ENCODE data around the gene CLDN17. TPM values are rescaled to one million over a fixed set of nuclear protein-coding genes. Genes with fewer than 3 reads are reported as not detected.

The CLDN17 gene
- total and polyA plus RNA-seq, 2 experiments from 2014 or later: not detected

- WGBS (ENCODE audit: low lambda C conversion rate, missing lambda C conversion rate): 90% methylated on average over 6 of the region's 6 CpGs
- no peaks in the 10 kb centered on the region for H3K9me2 ChIP-seq (replicated peaks; ENCODE audit: insufficient read depth)
- TF ChIP-seq EZH2phosphoT487 (IDR thresholded peaks at IDR 0.05; ENCODE audit: low read depth, severe bottlenecking, unreplicated experiment) (no peak), CTCF (IDR thresholded peaks at IDR 0.05; ENCODE audit: poor library complexity) (no peak), EZH2 (IDR thresholded peaks at IDR 0.05; ENCODE audit: borderline replicate concordance) (no peak)
Observed at GRCh38 chr21:30138483-30138882, 28.1 kb downstream of the CLDN17 start.

GRCh38 chr21:30129246-30129645 is 37.4 kb downstream of the CLDN17 start:
- Histone ChIP-seq H3K27ac (no peak overlapping the region), H4K20me1 (ENCODE audit: insufficient read depth, poor library complexity, severe bottlenecking) (no peaks in the 10 kb centered on the region), H3K4me1 (ENCODE audit: insufficient read depth) (no peaks in the 10 kb centered on the region), H3K9me2 (replicated peaks; ENCODE audit: insufficient read depth) (no peaks in the 10 kb centered on the region), H3K4me3 (no peak overlapping the region), H3K9me3 (ENCODE audit: low read depth) (no peaks in the 10 kb centered on the region), H3K79me2 (no peaks in the 10 kb centered on the region), H3K27me3 (no peaks in the 10 kb centered on the region), H3K36me3 (replicated peaks; ENCODE audit: insufficient read depth, low read depth) (no peaks in the 10 kb centered on the region), H3K4me2 (no peak overlapping the region), H2AFZ (no peak overlapping the region)
- DNase-seq (ENCODE audit: low spot score): no peak
- WGBS (ENCODE audit: low lambda C conversion rate, missing lambda C conversion rate): 95% methylated on average over 18 of the region's 18 CpGs
- TF ChIP-seq EZH2 (IDR thresholded peaks at IDR 0.05; ENCODE audit: borderline replicate concordance) (no peak), EZH2phosphoT487 (IDR thresholded peaks at IDR 0.05; ENCODE audit: low read depth, severe bottlenecking, unreplicated experiment) (no peak), CTCF (IDR thresholded peaks at IDR 0.05; ENCODE audit: poor library complexity) (no peak)

More at GRCh38 chr21:30138483-30138882, 28.1 kb downstream of the CLDN17 start:
- H3K27ac ChIP-seq: no peak overlapping the region
- H3K79me2 ChIP-seq: no peaks in the 10 kb centered on the region
- DNase-seq (ENCODE audit: low spot score): no peak
- H3K4me1 ChIP-seq (ENCODE audit: insufficient read depth): no peaks in the 10 kb centered on the region
- H2AFZ ChIP-seq: no peak overlapping the region
- no peaks in the 10 kb centered on the region for H3K27me3 ChIP-seq
- H3K36me3 ChIP-seq (replicated peaks; ENCODE audit: insufficient read depth, low read depth): no peaks in the 10 kb centered on the region
- H4K20me1 ChIP-seq (ENCODE audit: insufficient read depth, poor library complexity, severe bottlenecking): no peaks in the 10 kb centered on the region
- H3K4me2 ChIP-seq: no peak overlapping the region
- no peak overlapping the region for H3K4me3 ChIP-seq
- no peaks in the 10 kb centered on the region for H3K9me3 ChIP-seq (ENCODE audit: low read depth)

DNA sequence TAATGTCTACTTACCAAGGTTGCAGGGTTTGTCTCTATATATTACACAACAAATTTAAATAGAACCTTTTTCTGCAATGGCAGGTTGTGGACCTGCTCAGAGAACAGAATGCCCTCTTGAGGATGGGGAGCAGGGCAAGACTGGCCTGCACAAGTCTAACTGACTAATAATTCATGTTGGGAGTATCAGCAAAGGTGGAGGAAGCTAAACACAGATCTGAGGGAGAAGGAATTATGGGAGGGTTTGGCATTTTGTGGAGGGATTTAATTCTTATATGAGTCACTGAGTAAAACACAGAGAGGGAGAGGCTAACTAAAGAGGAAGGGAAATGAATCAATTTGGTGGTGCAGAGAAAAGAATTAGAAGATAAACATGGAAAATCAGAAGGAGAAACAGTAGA is 40.0 kb downstream of the CLDN17 start:
- H3K79me2 ChIP-seq: no peaks in the 10 kb centered on the region
- H3K4me3 ChIP-seq: no peak overlapping the region
- H3K27me3 ChIP-seq: no peaks in the 10 kb centered on the region
- H3K4me1 ChIP-seq (ENCODE audit: insufficient read depth): no peaks in the 10 kb centered on the region
- no peaks in the 10 kb centered on the region for H3K9me3 ChIP-seq (ENCODE audit: low read depth)
- no peak overlapping the region for H3K27ac ChIP-seq
- DNase-seq (ENCODE audit: low spot score): no peak
- TF ChIP-seq CTCF (IDR thresholded peaks at IDR 0.05; ENCODE audit: poor library complexity) (no peak), EZH2 (IDR thresholded peaks at IDR 0.05; ENCODE audit: borderline replicate concordance) (no peak), EZH2phosphoT487 (IDR thresholded peaks at IDR 0.05; ENCODE audit: low read depth, severe bottlenecking, unreplicated experiment) (no peak)
- H4K20me1 ChIP-seq (ENCODE audit: insufficient read depth, poor library complexity, severe bottlenecking): no peaks in the 10 kb centered on the region
- no peak overlapping the region for H3K4me2 ChIP-seq
- H3K9me2 ChIP-seq (replicated peaks; ENCODE audit: insufficient read depth): no peaks in the 10 kb centered on the region
- no peaks in the 10 kb centered on the region for H3K36me3 ChIP-seq (replicated peaks; ENCODE audit: insufficient read depth, low read depth)
- no peak overlapping the region for H2AFZ ChIP-seq

- Histone ChIP-seq H2AFZ (no peak overlapping the region), H3K9me3 (ENCODE audit: low read depth) (no peaks in the 10 kb centered on the region), H3K27ac (no peak overlapping the region), H3K27me3 (no peaks in the 10 kb centered on the region), H3K9me2 (replicated peaks; ENCODE audit: insufficient read depth) (no peaks in the 10 kb centered on the region), H3K36me3 (replicated peaks; ENCODE audit: insufficient read depth, low read depth) (no peaks in the 10 kb centered on the region), H3K4me2 (no peak overlapping the region), H3K4me3 (no peak overlapping the region), H3K79me2 (no peaks in the 10 kb centered on the region), H4K20me1 (ENCODE audit: insufficient read depth, poor library complexity, severe bottlenecking) (no peaks in the 10 kb centered on the region), H3K4me1 (ENCODE audit: insufficient read depth) (no peaks in the 10 kb centered on the region)
- no peak for TF ChIP-seq CTCF (IDR thresholded peaks at IDR 0.05; ENCODE audit: poor library complexity)
- no peak for TF ChIP-seq EZH2 (IDR thresholded peaks at IDR 0.05; ENCODE audit: borderline replicate concordance)
- TF ChIP-seq EZH2phosphoT487 (IDR thresholded peaks at IDR 0.05; ENCODE audit: low read depth, severe bottlenecking, unreplicated experiment): no peak
- WGBS (ENCODE audit: low lambda C conversion rate, missing lambda C conversion rate): 65% methylated on average over 2 of the region's 2 CpGs
- DNase-seq (ENCODE audit: low spot score): no peak
Observed at GRCh38 chr21:30117631-30118030, 49.0 kb downstream of the CLDN17 start.

Measured in hepatocyte (in vitro differentiated cells).